Measurements from ENCODE around the gene B3GAT2.

Gene B3GAT2

GRCh38 chr6:70973604-70974003 lies 16.7 kb upstream of the B3GAT2 start:
- no peak for DNase-seq
- H3K4me3 ChIP-seq (ENCODE audit: low read length): no peak overlapping the region

GRCh38 chr6:70967049-70967448 lies 10.2 kb upstream of the B3GAT2 start:
- Histone ChIP-seq H3K4me2 (ENCODE audit: low read depth, low read length) (no peak overlapping the region), H3K27me3 (replicated peaks; ENCODE audit: insufficient read depth, low read length) (no peaks in the 10 kb centered on the region), H3K4me3 (ENCODE audit: low read length) (no peak overlapping the region), H3K9me2 (replicated peaks; ENCODE audit: insufficient read depth, low read length) (no peaks in the 10 kb centered on the region), H3K36me3 (replicated peaks; ENCODE audit: insufficient read depth, low read length) (no peaks in the 10 kb centered on the region), H3K27ac (ENCODE audit: low read length) (no peak overlapping the region), H2AFZ (ENCODE audit: low read length) (no peak overlapping the region), H3K9ac (ENCODE audit: low read length) (no peak overlapping the region), H3K4me1 (ENCODE audit: low read length) (no peaks in the 10 kb centered on the region), H3K9me3 (replicated peaks; ENCODE audit: insufficient read depth, low read length) (no peaks in the 10 kb centered on the region), H3K79me2 (ENCODE audit: low read length) (no peaks in the 10 kb centered on the region), H4K20me1 (ENCODE audit: insufficient read depth, low read length) (no peaks in the 10 kb centered on the region), H3F3A (ENCODE audit: insufficient read depth, low read length) (no peaks in the 10 kb centered on the region)
- no peak for TF ChIP-seq EZH2 (optimal IDR thresholded peaks at IDR 0.05; ENCODE audit: low read depth, low read length)
- no peak for TF ChIP-seq EZH2phosphoT487 (IDR thresholded peaks at IDR 0.05; ENCODE audit: low read length)
- no peak for DNase-seq

More at GRCh38 chr6:70973604-70974003, 16.7 kb upstream of the B3GAT2 start:
- Histone ChIP-seq H3K27me3 (replicated peaks; ENCODE audit: insufficient read depth, low read length) (no peaks in the 10 kb centered on the region), H3K27ac (ENCODE audit: low read length) (no peak overlapping the region), H3K4me1 (ENCODE audit: low read length) (no peaks in the 10 kb centered on the region), H3K9ac (ENCODE audit: low read length) (no peak overlapping the region), H3K36me3 (replicated peaks; ENCODE audit: insufficient read depth, low read length) (no peaks in the 10 kb centered on the region), H3K4me2 (ENCODE audit: low read depth, low read length) (no peak overlapping the region), H3K79me2 (ENCODE audit: low read length) (no peaks in the 10 kb centered on the region), H3F3A (ENCODE audit: insufficient read depth, low read length) (no peaks in the 10 kb centered on the region), H4K20me1 (ENCODE audit: insufficient read depth, low read length) (no peaks in the 10 kb centered on the region), H3K9me3 (replicated peaks; ENCODE audit: insufficient read depth, low read length) (no peaks in the 10 kb centered on the region), H2AFZ (ENCODE audit: low read length) (no peak overlapping the region), H3K9me2 (replicated peaks; ENCODE audit: insufficient read depth, low read length) (no peaks in the 10 kb centered on the region)
- TF ChIP-seq CTCF (IDR thresholded peaks at IDR 0.05; ENCODE audit: low read length) (no peak), EZH2phosphoT487 (IDR thresholded peaks at IDR 0.05; ENCODE audit: low read length) (no peak)

- Histone ChIP-seq H3K79me2 (ENCODE audit: low read length) (no peaks in the 10 kb centered on the region), H3K4me2 (ENCODE audit: low read depth, low read length) (no peak overlapping the region), H4K20me1 (ENCODE audit: insufficient read depth, low read length) (no peaks in the 10 kb centered on the region), H3F3A (ENCODE audit: insufficient read depth, low read length) (no peaks in the 10 kb centered on the region), H3K36me3 (replicated peaks; ENCODE audit: insufficient read depth, low read length) (no peaks in the 10 kb centered on the region), H3K9ac (ENCODE audit: low read length) (no peak overlapping the region), H3K4me3 (ENCODE audit: low read length) (no peak overlapping the region), H3K9me2 (replicated peaks; ENCODE audit: insufficient read depth, low read length) (no peaks in the 10 kb centered on the region), H2AFZ (ENCODE audit: low read length) (no peak overlapping the region), H3K27ac (ENCODE audit: low read length) (no peak overlapping the region), H3K4me1 (ENCODE audit: low read length) (no peaks in the 10 kb centered on the region), H3K27me3 (replicated peaks; ENCODE audit: insufficient read depth, low read length) (no peaks in the 10 kb centered on the region), H3K9me3 (replicated peaks; ENCODE audit: insufficient read depth, low read length) (no peaks in the 10 kb centered on the region)
- no peak for TF ChIP-seq EZH2 (optimal IDR thresholded peaks at IDR 0.05; ENCODE audit: low read depth, low read length)
- no peak for TF ChIP-seq CTCF (IDR thresholded peaks at IDR 0.05; ENCODE audit: low read length)
- no peak for TF ChIP-seq EZH2phosphoT487 (IDR thresholded peaks at IDR 0.05; ENCODE audit: low read length)
- DNase-seq: no peak
Observed at GRCh38 chr6:70957284-70957617, 391 bp upstream of the B3GAT2 start.

- H3F3A ChIP-seq (ENCODE audit: insufficient read depth, low read length): no peaks in the 10 kb centered on the region
- H3K9ac ChIP-seq (ENCODE audit: low read length): peak overlapping the region; percentile 18; the same call in 1 of the 2 replicates
- H3K27me3 ChIP-seq (replicated peaks; ENCODE audit: insufficient read depth, low read length): no peaks in the 10 kb centered on the region
- peak overlapping the region; percentile 99 for H3K4me2 ChIP-seq (ENCODE audit: low read depth, low read length)
- H3K4me1 ChIP-seq (ENCODE audit: low read length): no peaks in the 10 kb centered on the region
- no peaks in the 10 kb centered on the region for H4K20me1 ChIP-seq (ENCODE audit: insufficient read depth, low read length)
- TF ChIP-seq CTCF (IDR thresholded peaks at IDR 0.05; ENCODE audit: low read length) (0 out of 2 replicates have a peak, but pooled peaks have one; percentile 2), EZH2phosphoT487 (IDR thresholded peaks at IDR 0.05; ENCODE audit: low read length) (no peak), EZH2 (optimal IDR thresholded peaks at IDR 0.05; ENCODE audit: low read depth, low read length) (no peak)
- no peaks in the 10 kb centered on the region for H3K9me2 ChIP-seq (replicated peaks; ENCODE audit: insufficient read depth, low read length)
- H3K27ac ChIP-seq (ENCODE audit: low read length): no peak overlapping the region
- DNase-seq: no peak
- H2AFZ ChIP-seq (ENCODE audit: low read length): peak overlapping the region; percentile 96
- H3K4me3 ChIP-seq (ENCODE audit: low read length): peak overlapping the region; percentile 74
- no peaks in the 10 kb centered on the region for H3K36me3 ChIP-seq (replicated peaks; ENCODE audit: insufficient read depth, low read length)
- no peaks in the 10 kb centered on the region for H3K9me3 ChIP-seq (replicated peaks; ENCODE audit: insufficient read depth, low read length)
- no peaks in the 10 kb centered on the region for H3K79me2 ChIP-seq (ENCODE audit: low read length)
Observed at GRCh38 chr6:70956191-70956450, 739 bp downstream of the B3GAT2 start.

Measured in MM.1S (cell line).